HepG2 (cell line): ENCODE measurements around the gene RNF126. TPM values are rescaled to one million over a fixed set of nuclear protein-coding genes. Genes with fewer than 3 reads are reported as not detected.

Experiments used
- ARNT2 ChIP-seq: sonication (generic); formaldehyde crosslinking; IDR thresholded peaks from 2 replicates; pipeline ENCODE4 v1.8.0; 2022; ENCODE audit warnings: mild to moderate bottlenecking, low read depth, missing genetic modification reagents, moderate library complexity
- ARNTL ChIP-seq: sonication (generic); formaldehyde crosslinking; IDR thresholded peaks from 2 replicates; pipeline ENCODE4 v1.4.0; 2020; ENCODE audit warnings: mild to moderate bottlenecking, missing genetic modification reagents
- JUN ChIP-seq: sonication (generic); formaldehyde crosslinking; IDR thresholded peaks from 2 replicates; pipeline ENCODE4 v1.4.0; 2020; ENCODE audit warnings: mild to moderate bottlenecking, missing genetic modification reagents
- JUNB ChIP-seq: sonication (generic); formaldehyde crosslinking; IDR thresholded peaks from 2 replicates; pipeline ENCODE4 v1.8.0; 2022; ENCODE audit warnings: missing genetic modification reagents, mild to moderate bottlenecking, borderline replicate concordance
- KLF9 ChIP-seq: IDR thresholded peaks from 2 replicates; pipeline ENCODE4 v1.6.1; 2016; ENCODE audit warnings: low read depth
- MEIS1 ChIP-seq: sonication (generic); formaldehyde crosslinking; IDR thresholded peaks from 2 replicates; pipeline ENCODE4 v1.9.0; 2021; ENCODE audit warnings: mild to moderate bottlenecking, missing genetic modification reagents, moderate library complexity, borderline replicate concordance
- MLLT10 ChIP-seq: sonication (generic); formaldehyde crosslinking; IDR thresholded peaks from 2 replicates; pipeline ENCODE4 v1.4.0; 2020; ENCODE audit warnings: missing genetic modification reagents
- MYNN ChIP-seq: sonication (generic); formaldehyde crosslinking; IDR thresholded peaks from 2 replicates; pipeline ENCODE4 v1.4.0; 2020; ENCODE audit warnings: mild to moderate bottlenecking, low read depth, missing genetic modification reagents
- NR2C2 ChIP-seq: sonication (generic); formaldehyde crosslinking; IDR thresholded peaks from 2 replicates; pipeline ENCODE4 v1.4.0; 2020; ENCODE audit warnings: missing genetic modification reagents, mild to moderate bottlenecking, moderate library complexity, borderline replicate concordance
- SMAD1 ChIP-seq: sonication (generic); formaldehyde crosslinking; IDR thresholded peaks from 2 replicates; pipeline ENCODE4 v1.4.0; 2020; ENCODE audit warnings: missing genetic modification reagents, low read depth, mild to moderate bottlenecking, borderline replicate concordance
- U2AF1 ChIP-seq: fragments of 200-400 bp; formaldehyde crosslinking; optimal IDR thresholded peaks from 2 replicates; pipeline ENCODE3; 2017; ENCODE audit warnings: mild to moderate bottlenecking, low read depth, low read length
- WIZ ChIP-seq: sonication (generic); formaldehyde crosslinking; IDR thresholded peaks from 2 replicates; pipeline ENCODE4 v1.5.1; 2020; ENCODE audit warnings: mild to moderate bottlenecking, missing genetic modification reagents
- XBP1 ChIP-seq: sonication (generic); formaldehyde crosslinking; IDR thresholded peaks from 2 replicates; pipeline ENCODE4 v1.5.0; 2020; ENCODE audit warnings: missing genetic modification reagents
- ZFP36L2 ChIP-seq: sonication (generic); formaldehyde crosslinking; IDR thresholded peaks from 2 replicates; pipeline ENCODE4 v1.4.0; 2020; ENCODE audit warnings: missing genetic modification reagents
- ZFP82 ChIP-seq: sonication (generic); formaldehyde crosslinking; IDR thresholded peaks from 2 replicates; pipeline ENCODE4 v1.5.1; 2020; ENCODE audit warnings: mild to moderate bottlenecking, missing genetic modification reagents, borderline replicate concordance
- ZNF331 ChIP-seq: sonication (generic); formaldehyde crosslinking; IDR thresholded peaks from 2 replicates; pipeline ENCODE4 v1.4.0; 2020; ENCODE audit warnings: missing genetic modification reagents
- ZNF501 ChIP-seq: sonication (generic); formaldehyde crosslinking; IDR thresholded peaks from 2 replicates; pipeline ENCODE4 v1.5.1; 2020; ENCODE audit warnings: mild to moderate bottlenecking, moderate library complexity, missing genetic modification reagents
- ZNF530 ChIP-seq: sonication (generic); formaldehyde crosslinking; IDR thresholded peaks from 2 replicates; pipeline ENCODE4 v1.5.0; 2020; ENCODE audit warnings: low read depth, mild to moderate bottlenecking, missing genetic modification reagents
- polyA plus RNA-seq, 8 experiments: library from polyadenylated mRNA; depleted of rRNA in 3 of 8; stranded (reverse) in 7 of 8; unstranded in 1 of 8; fragments of >200 nt; fragmentation: Illumina TruSeq in 4 of 8; extraction: Trizol in 4 of 8; gene quantifications; 2 replicates each; pipeline versions ENCODE4 v1.2.1 to v1.2.3, GENCODE V29; 2011 to 2016; ENCODE audit warnings: low read depth in 4 of 8, missing spikeins in 1 of 8, mixed read lengths in 1 of 8; ENCODE audit not compliant: insufficient read depth in 1 of 8
- total RNA-seq, 5 experiments: library from RNA; depleted of rRNA; stranded (reverse); fragments of >200 nt; fragmentation: Illumina TruSeq; extraction: Trizol; gene quantifications; 2 replicates each; pipeline ENCODE4 v1.2.3, GENCODE V29; 2016; ENCODE audit warnings: low read depth in 1 of 5
- TF ChIP-seq, protein P1 (sequence below): IDR thresholded peaks from 2 replicates; pipeline ENCODE4 v1.6.1; 2016; ENCODE audit warnings: missing genetic modification reagents, missing compliant biosample characterization
- TF ChIP-seq, protein P2 (sequence below): sonication (generic); formaldehyde crosslinking; IDR thresholded peaks from 2 replicates; pipeline ENCODE4 v1.8.0; 2022; ENCODE audit warnings: low read depth, missing genetic modification reagents
- TF ChIP-seq, protein P3 (sequence below): IDR thresholded peaks from 2 replicates; pipeline ENCODE4 v1.6.1; 2016; ENCODE audit warnings: missing compliant biosample characterization, missing genetic modification reagents, borderline replicate concordance
- TF ChIP-seq, protein P4 (sequence below): sonication (generic); formaldehyde crosslinking; IDR thresholded peaks from 2 replicates; pipeline ENCODE4 v1.4.0; 2020; ENCODE audit warnings: mild to moderate bottlenecking, missing genetic modification reagents, borderline replicate concordance

Gene RNF126
- total and polyA plus RNA-seq, 2 of the 13 experiments (the other 11 are each of a cell fraction or from before 2014, with no cell fraction given), result 23.2 to 34.0 TPM

DNA sequence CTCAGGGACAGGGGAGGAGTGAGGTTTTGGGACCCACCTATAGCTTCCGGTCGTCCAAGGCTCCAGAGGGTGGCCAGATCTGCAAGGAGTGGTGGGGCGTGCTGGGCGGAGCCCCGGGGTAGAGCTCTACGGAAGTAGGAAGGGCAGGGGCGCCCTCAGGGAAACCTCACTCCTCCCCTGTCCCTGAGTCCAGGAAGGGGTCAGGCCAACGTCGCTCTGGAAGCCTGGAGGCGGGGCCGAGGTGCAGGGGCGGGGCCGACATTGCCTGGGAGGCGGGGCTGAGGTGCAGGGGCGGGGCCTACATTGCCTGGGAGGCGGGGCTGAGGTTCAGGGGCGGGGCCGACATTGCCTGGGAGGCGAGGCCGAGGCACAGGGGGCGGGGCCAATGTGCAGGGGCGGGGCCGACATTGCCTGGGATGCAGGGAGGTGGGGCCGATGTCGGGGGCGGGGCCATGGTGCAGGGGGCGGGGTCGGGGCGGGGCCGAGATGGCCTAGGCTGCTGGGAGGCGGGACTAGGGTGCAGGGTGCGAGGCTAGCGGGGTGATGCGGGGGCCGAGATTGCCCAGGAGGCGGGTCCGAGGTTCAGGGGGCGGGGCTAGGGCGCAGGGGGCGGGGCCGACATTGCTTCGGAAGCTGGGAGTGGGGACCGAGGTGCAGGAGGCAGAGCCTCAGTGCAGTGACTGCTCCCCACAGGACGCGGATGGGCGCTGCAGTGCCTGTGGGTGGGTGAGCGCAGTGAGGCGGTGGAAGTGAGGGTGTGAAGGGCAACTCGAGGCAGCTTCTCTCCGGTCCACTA is 40.8 kb upstream of the RNF126 start (continued):
- TF ChIP-seq ZNF530 (CRISPR knock-in tag), result no peak
- no peak for TF ChIP-seq U2AF1
- TF ChIP-seq, protein P1, sequence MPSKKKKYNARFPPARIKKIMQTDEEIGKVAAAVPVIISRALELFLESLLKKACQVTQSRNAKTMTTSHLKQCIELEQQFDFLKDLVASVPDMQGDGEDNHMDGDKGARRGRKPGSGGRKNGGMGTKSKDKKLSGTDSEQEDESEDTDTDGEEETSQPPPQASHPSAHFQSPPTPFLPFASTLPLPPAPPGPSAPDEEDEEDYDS, result peak; percentile 81
- TF ChIP-seq ZNF501 (CRISPR knock-in tag), result no peak
- no peak for TF ChIP-seq SMAD1 (CRISPR knock-in tag)
- TF ChIP-seq NR2C2 (CRISPR knock-in tag), result peak; percentile 16; the same call in 1 of the 2 replicates
- TF ChIP-seq, protein P2, sequence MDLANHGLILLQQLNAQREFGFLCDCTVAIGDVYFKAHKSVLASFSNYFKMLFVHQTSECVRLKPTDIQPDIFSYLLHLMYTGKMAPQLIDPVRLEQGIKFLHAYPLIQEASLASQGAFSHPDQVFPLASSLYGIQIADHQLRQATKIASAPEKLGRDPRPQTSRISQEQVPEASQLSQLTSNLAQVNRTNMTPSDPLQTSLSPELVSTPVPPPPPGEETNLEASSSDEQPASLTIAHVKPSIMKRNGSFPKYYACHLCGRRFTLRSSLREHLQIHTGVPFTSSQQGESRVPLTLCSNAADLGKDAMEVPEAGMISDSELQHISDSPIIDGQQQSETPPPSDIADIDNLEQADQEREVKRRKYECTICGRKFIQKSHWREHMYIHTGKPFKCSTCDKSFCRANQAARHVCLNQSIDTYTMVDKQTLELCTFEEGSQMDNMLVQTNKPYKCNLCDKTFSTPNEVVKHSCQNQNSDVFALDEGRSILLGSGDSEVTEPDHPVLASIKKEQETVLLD, result no peak
- no peak; the same call in 1 of the 2 replicates for TF ChIP-seq ARNTL (CRISPR knock-in tag)
- TF ChIP-seq ZFP36L2, result no peak
- TF ChIP-seq, protein P3, sequence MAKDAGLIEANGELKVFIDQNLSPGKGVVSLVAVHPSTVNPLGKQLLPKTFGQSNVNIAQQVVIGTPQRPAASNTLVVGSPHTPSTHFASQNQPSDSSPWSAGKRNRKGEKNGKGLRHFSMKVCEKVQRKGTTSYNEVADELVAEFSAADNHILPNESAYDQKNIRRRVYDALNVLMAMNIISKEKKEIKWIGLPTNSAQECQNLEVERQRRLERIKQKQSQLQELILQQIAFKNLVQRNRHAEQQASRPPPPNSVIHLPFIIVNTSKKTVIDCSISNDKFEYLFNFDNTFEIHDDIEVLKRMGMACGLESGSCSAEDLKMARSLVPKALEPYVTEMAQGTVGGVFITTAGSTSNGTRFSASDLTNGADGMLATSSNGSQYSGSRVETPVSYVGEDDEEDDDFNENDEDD (CRISPR knock-in tag), result peak; percentile 47; the same call in 1 of the 2 replicates
- TF ChIP-seq, protein P4, sequence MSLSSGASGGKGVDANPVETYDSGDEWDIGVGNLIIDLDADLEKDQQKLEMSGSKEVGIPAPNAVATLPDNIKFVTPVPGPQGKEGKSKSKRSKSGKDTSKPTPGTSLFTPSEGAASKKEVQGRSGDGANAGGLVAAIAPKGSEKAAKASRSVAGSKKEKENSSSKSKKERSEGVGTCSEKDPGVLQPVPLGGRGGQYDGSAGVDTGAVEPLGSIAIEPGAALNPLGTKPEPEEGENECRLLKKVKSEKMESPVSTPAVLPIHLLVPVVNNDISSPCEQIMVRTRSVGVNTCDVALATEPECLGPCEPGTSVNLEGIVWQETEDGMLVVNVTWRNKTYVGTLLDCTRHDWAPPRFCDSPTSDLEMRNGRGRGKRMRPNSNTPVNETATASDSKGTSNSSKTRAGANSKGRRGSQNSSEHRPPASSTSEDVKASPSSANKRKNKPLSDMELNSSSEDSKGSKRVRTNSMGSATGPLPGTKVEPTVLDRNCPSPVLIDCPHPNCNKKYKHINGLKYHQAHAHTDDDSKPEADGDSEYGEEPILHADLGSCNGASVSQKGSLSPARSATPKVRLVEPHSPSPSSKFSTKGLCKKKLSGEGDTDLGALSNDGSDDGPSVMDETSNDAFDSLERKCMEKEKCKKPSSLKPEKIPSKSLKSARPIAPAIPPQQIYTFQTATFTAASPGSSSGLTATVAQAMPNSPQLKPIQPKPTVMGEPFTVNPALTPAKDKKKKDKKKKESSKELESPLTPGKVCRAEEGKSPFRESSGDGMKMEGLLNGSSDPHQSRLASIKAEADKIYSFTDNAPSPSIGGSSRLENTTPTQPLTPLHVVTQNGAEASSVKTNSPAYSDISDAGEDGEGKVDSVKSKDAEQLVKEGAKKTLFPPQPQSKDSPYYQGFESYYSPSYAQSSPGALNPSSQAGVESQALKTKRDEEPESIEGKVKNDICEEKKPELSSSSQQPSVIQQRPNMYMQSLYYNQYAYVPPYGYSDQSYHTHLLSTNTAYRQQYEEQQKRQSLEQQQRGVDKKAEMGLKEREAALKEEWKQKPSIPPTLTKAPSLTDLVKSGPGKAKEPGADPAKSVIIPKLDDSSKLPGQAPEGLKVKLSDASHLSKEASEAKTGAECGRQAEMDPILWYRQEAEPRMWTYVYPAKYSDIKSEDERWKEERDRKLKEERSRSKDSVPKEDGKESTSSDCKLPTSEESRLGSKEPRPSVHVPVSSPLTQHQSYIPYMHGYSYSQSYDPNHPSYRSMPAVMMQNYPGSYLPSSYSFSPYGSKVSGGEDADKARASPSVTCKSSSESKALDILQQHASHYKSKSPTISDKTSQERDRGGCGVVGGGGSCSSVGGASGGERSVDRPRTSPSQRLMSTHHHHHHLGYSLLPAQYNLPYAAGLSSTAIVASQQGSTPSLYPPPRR, result no peak; the same call in 1 of the 2 replicates
- peak; percentile 22; the same call in 1 of the 2 replicates for TF ChIP-seq ZNF331 (CRISPR knock-in tag)
- no peak for TF ChIP-seq ZFP82
- TF ChIP-seq MYNN (CRISPR knock-in tag), result no peak
- no peak for TF ChIP-seq WIZ (CRISPR knock-in tag)
- no peak for TF ChIP-seq JUN (CRISPR knock-in tag)
- no peak for TF ChIP-seq JUNB
- no peak for TF ChIP-seq ARNT2 (CRISPR knock-in tag)
- 0 out of 2 replicates have a peak, but pooled peaks have one; percentile 11 for TF ChIP-seq MEIS1
- no peak for TF ChIP-seq XBP1
- TF ChIP-seq KLF9 (CRISPR knock-in tag), result no peak
- TF ChIP-seq MLLT10 (CRISPR knock-in tag), result no peak
